GM23338 (cell line): ENCODE results near the gene ELAPOR1. TPM values are rescaled to one million over a fixed set of nuclear protein-coding genes. Genes with fewer than 3 reads are reported as not detected.

ENCODE experiments used
- ATAC-seq: fragments of 200-7000 bp; cut with Tn5 transposase; 3 replicates; pipeline ENCODE4 v1.9.1; 2020
- DNase-seq: peaks from one replicate; pipeline ENCODE4 v3.0.0-alpha.2; 2015; ENCODE audit warnings: low spot score
- H2AFZ ChIP-seq: fragments of 200-600 bp; sonication (generic); 2 replicates; pipeline ENCODE4 v1.8.0; 2016; ENCODE audit warnings: antibody characterized with exemption, mild to moderate bottlenecking, moderate library complexity
- H3F3A ChIP-seq: fragments of 200-600 bp; sonication (generic); replicated peaks from 2 replicates; pipeline ENCODE4 v1.8.0; 2017; ENCODE audit warnings: antibody characterized with exemption, mixed run types, low read depth
- H3K27ac ChIP-seq: fragments of 200-600 bp; sonication (generic); 2 replicates; pipeline ENCODE4 v1.6.1; 2016; ENCODE audit warnings: low read depth
- H3K27me3 ChIP-seq: fragments of 200-600 bp; sonication (generic); 2 replicates; pipeline ENCODE4 v1.8.0; 2016; ENCODE audit warnings: mild to moderate bottlenecking, mixed run types, moderate library complexity; ENCODE audit not compliant: insufficient read depth
- H3K36me3 ChIP-seq: fragments of 200-600 bp; sonication (generic); 2 replicates; pipeline ENCODE4 v1.8.0; 2016; ENCODE audit warnings: mild to moderate bottlenecking; ENCODE audit not compliant: insufficient read depth
- H3K4me1 ChIP-seq: fragments of 200-600 bp; sonication (generic); 2 replicates; pipeline ENCODE4 v1.8.0; 2016; ENCODE audit warnings: mild to moderate bottlenecking, moderate library complexity; ENCODE audit not compliant: insufficient read depth
- H3K4me2 ChIP-seq: fragments of 200-600 bp; sonication (generic); 2 replicates; pipeline ENCODE4 v1.7.1; 2017; ENCODE audit warnings: mixed run types
- H3K4me3 ChIP-seq: fragments of 200-600 bp; sonication (generic); 2 replicates; pipeline ENCODE4 v1.6.1; 2016; ENCODE audit warnings: mixed run types
- H3K79me2 ChIP-seq: fragments of 200-600 bp; sonication (generic); replicated peaks from 2 replicates; pipeline ENCODE4 v1.8.0; 2017; ENCODE audit warnings: mild to moderate bottlenecking; ENCODE audit not compliant: insufficient read depth
- H3K9me2 ChIP-seq: fragments of 200-600 bp; sonication (generic); 2 replicates; pipeline ENCODE4 v1.8.0; 2017; ENCODE audit not compliant: insufficient read depth
- H4K20me1 ChIP-seq: fragments of 200-600 bp; sonication (generic); replicated peaks from 2 replicates; pipeline ENCODE4 v1.8.0; 2017; ENCODE audit warnings: mild to moderate bottlenecking; ENCODE audit not compliant: insufficient read depth
- H3K27ac Mint-ChIP-seq: 2 replicates; pipeline ENCODE4 v1.8.0; 2020; ENCODE audit warnings: inconsistent platforms, mild to moderate bottlenecking, moderate library complexity, mixed read lengths
- H3K27me3 Mint-ChIP-seq: 3 replicates; pipeline ENCODE4 v1.8.0; 2022; ENCODE audit warnings: low read depth, mild to moderate bottlenecking, moderate library complexity, mixed read lengths, inconsistent platforms; ENCODE audit not compliant: insufficient read depth, poor library complexity
- H3K36me3 Mint-ChIP-seq: 3 replicates; pipeline ENCODE4 v1.8.0; 2021; ENCODE audit warnings: low read depth, mild to moderate bottlenecking, inconsistent platforms, moderate library complexity, mixed read lengths
- H3K4me1 Mint-ChIP-seq: 3 replicates; pipeline ENCODE4 v1.8.0; 2020; ENCODE audit warnings: mild to moderate bottlenecking, inconsistent platforms, mixed read lengths
- H3K4me3 Mint-ChIP-seq: 3 replicates; pipeline ENCODE4 v1.8.0; 2021; ENCODE audit warnings: moderate library complexity, mild to moderate bottlenecking, inconsistent platforms, mixed read lengths
- H3K9me3 Mint-ChIP-seq: 3 replicates; pipeline ENCODE4 v1.8.0; 2020; ENCODE audit warnings: moderate library complexity, mild to moderate bottlenecking, inconsistent platforms, mixed read lengths
- CREB1 ChIP-seq: fragments of 250-450 bp; sonication (Bioruptor Pico); IDR thresholded peaks from 2 replicates; pipeline ENCODE4 v1.5.0; 2020; ENCODE audit warnings: low read depth, mild to moderate bottlenecking, moderate library complexity
- CTCF ChIP-seq, 2 experiments: fragments of 200-600 bp in 1 of 2; sonication (generic) in 1 of 2; conservative IDR thresholded peaks; 2 replicates each; pipeline versions ENCODE4 v1.5.1 to v1.6.1; 2016 to 2017; ENCODE audit warnings: antibody characterized with exemption in 2 of 2, low read depth in 2 of 2, mild to moderate bottlenecking in 2 of 2, moderate library complexity in 1 of 2
- EZH2 ChIP-seq: fragments of 200-600 bp; sonication (generic); IDR thresholded peaks from one replicate; pipeline ENCODE4 v1.8.0; 2017; ENCODE audit warnings: antibody characterized with exemption, mild to moderate bottlenecking, low read depth; ENCODE audit not compliant: unreplicated experiment
- EZH2phosphoT487 ChIP-seq: fragments of 200-600 bp; sonication (generic); IDR thresholded peaks from one replicate; pipeline ENCODE4 v1.8.1; 2018; ENCODE audit warnings: antibody characterized with exemption; ENCODE audit not compliant: unreplicated experiment
- JUNB ChIP-seq: IDR thresholded peaks from one replicate; pipeline ENCODE4 v1.6.1; 2016; ENCODE audit warnings: antibody characterized with exemption; ENCODE audit not compliant: unreplicated experiment
- NANOG ChIP-seq: IDR thresholded peaks from 2 replicates; pipeline ENCODE4 v1.6.1; 2016; ENCODE audit warnings: antibody characterized with exemption, borderline replicate concordance
- POLR2AphosphoS5 ChIP-seq: IDR thresholded peaks from 2 replicates; pipeline ENCODE4 v1.6.1; 2016; ENCODE audit warnings: antibody characterized with exemption, low read depth
- REST ChIP-seq: IDR thresholded peaks from one replicate; pipeline ENCODE4 v1.6.1; 2018; ENCODE audit warnings: antibody characterized with exemption; ENCODE audit not compliant: unreplicated experiment
- STAT1 ChIP-seq: IDR thresholded peaks from one replicate; pipeline ENCODE4 v1.6.1; 2016; ENCODE audit warnings: antibody characterized with exemption; ENCODE audit not compliant: unreplicated experiment
- ZNF114 ChIP-seq: fragments of 250-450 bp; sonication (Bioruptor Pico); IDR thresholded peaks from 2 replicates; pipeline ENCODE4 v1.5.0; 2020; ENCODE audit warnings: mild to moderate bottlenecking, moderate library complexity
- ZNF331 ChIP-seq: fragments of 250-450 bp; sonication (Bioruptor Pico); IDR thresholded peaks from 2 replicates; pipeline ENCODE4 v1.5.0; 2020; ENCODE audit warnings: low read depth, mild to moderate bottlenecking, moderate library complexity
- polyA plus RNA-seq: library from polyadenylated mRNA; unstranded; fragments of >200 nt; fragmentation: Nextera tagmentation; extraction: Ambion mirVana; gene quantifications from 2 replicates; pipeline ENCODE4 v1.2.1, GENCODE V29; 2016
- total RNA-seq: library from RNA; depleted of rRNA; stranded (reverse); fragments of >200 nt; shearing (Covaris generic); gene quantifications from 2 replicates; pipeline ENCODE4 v1.2.3, GENCODE V29; 2014
- TF ChIP-seq, protein P1 (sequence below): fragments of 250-450 bp; sonication (Bioruptor Pico); IDR thresholded peaks from 2 replicates; pipeline ENCODE4 v1.5.0; 2020; ENCODE audit warnings: mild to moderate bottlenecking, moderate library complexity
- TF ChIP-seq, protein P2 (sequence below): IDR thresholded peaks from 2 replicates; pipeline ENCODE4 v1.6.1; 2016; ENCODE audit warnings: antibody characterized with exemption

ELAPOR1 gene
- total and polyA plus RNA-seq, 2 experiments from 2014 or later: 0.92 to 2.4 TPM

DNA sequence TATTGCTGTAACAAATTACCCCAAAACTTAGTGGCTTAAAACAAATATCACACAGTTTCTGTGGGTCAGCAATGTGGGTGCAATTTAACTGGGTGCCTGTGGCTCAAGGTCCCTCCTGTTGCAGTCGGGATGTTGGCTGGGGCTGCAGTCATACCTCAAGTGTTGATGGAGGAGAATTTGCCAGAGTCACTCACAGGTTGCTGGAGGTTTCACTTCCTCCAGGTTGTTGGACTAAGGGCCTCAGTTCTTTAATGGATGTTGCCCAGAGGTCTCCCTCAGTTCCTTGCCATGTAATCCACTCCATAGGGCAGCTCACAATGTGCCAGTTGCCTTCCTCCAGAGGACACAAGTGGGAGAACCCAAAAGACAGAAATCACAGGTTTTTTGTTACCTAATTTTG lies 35.6 kb upstream of the ELAPOR1 start:
- Histone ChIP-seq H2AFZ (peak overlapping the region; percentile 52; the same call in 1 of the 2 replicates), H3K4me2 (no peak overlapping the region), H4K20me1 (no peaks in the 10 kb centered on the region), H3K27ac (no peak overlapping the region), H3K79me2 (peaks cover 19% of the 10 kb centered on the region), H3F3A (peaks cover 4% of the 10 kb centered on the region; the same call in 1 of the 2 replicates), H3K4me3 (no peak overlapping the region), H3K4me1 (peaks cover 15% of the 10 kb centered on the region), H3K9me2 (no peaks in the 10 kb centered on the region), H3K36me3 (no peaks in the 10 kb centered on the region; the same call in 1 of the 2 replicates), H3K27me3 (no peaks in the 10 kb centered on the region)
- DNase-seq (no peak), ATAC-seq (no peak)
- peaks cover 31% of the 10 kb centered on the region for H3K4me1 Mint-ChIP-seq
- peaks cover 4% of the 10 kb centered on the region; the same call in 2 of the 3 replicates for H3K9me3 Mint-ChIP-seq
- peaks cover 4% of the 10 kb centered on the region for H3K27me3 Mint-ChIP-seq
- TF ChIP-seq, protein P1, sequence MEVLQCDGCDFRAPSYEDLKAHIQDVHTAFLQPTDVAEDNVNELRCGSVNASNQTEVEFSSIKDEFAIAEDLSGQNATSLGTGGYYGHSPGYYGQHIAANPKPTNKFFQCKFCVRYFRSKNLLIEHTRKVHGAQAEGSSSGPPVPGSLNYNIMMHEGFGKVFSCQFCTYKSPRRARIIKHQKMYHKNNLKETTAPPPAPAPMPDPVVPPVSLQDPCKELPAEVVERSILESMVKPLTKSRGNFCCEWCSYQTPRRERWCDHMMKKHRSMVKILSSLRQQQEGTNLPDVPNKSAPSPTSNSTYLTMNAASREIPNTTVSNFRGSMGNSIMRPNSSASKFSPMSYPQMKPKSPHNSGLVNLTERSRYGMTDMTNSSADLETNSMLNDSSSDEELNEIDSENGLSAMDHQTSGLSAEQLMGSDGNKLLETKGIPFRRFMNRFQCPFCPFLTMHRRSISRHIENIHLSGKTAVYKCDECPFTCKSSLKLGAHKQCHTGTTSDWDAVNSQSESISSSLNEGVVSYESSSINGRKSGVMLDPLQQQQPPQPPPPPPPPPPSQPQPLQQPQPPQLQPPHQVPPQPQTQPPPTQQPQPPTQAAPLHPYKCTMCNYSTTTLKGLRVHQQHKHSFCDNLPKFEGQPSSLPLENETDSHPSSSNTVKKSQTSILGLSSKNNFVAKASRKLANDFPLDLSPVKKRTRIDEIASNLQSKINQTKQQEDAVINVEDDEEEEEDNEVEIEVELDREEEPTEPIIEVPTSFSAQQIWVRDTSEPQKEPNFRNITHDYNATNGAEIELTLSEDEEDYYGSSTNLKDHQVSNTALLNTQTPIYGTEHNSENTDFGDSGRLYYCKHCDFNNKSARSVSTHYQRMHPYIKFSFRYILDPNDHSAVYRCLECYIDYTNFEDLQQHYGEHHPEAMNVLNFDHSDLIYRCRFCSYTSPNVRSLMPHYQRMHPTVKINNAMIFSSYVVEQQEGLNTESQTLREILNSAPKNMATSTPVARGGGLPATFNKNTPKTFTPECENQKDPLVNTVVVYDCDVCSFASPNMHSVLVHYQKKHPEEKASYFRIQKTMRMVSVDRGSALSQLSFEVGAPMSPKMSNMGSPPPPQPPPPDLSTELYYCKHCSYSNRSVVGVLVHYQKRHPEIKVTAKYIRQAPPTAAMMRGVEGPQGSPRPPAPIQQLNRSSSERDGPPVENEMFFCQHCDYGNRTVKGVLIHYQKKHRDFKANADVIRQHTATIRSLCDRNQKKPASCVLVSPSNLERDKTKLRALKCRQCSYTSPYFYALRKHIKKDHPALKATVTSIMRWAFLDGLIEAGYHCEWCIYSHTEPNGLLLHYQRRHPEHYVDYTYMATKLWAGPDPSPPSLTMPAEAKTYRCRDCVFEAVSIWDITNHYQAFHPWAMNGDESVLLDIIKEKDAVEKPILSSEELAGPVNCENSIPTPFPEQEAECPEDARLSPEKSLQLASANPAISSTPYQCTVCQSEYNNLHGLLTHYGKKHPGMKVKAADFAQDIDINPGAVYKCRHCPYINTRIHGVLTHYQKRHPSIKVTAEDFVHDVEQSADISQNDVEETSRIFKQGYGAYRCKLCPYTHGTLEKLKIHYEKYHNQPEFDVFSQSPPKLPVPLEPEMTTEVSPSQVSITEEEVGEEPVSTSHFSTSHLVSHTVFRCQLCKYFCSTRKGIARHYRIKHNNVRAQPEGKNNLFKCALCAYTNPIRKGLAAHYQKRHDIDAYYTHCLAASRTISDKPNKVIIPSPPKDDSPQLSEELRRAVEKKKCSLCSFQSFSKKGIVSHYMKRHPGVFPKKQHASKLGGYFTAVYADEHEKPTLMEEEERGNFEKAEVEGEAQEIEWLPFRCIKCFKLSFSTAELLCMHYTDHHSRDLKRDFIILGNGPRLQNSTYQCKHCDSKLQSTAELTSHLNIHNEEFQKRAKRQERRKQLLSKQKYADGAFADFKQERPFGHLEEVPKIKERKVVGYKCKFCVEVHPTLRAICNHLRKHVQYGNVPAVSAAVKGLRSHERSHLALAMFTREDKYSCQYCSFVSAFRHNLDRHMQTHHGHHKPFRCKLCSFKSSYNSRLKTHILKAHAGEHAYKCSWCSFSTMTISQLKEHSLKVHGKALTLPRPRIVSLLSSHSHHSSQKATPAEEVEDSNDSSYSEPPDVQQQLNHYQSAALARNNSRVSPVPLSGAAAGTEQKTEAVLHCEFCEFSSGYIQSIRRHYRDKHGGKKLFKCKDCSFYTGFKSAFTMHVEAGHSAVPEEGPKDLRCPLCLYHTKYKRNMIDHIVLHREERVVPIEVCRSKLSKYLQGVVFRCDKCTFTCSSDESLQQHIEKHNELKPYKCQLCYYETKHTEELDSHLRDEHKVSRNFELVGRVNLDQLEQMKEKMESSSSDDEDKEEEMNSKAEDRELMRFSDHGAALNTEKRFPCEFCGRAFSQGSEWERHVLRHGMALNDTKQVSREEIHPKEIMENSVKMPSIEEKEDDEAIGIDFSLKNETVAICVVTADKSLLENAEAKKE (CRISPR knock-in tag): no peak
- no peak for TF ChIP-seq CREB1 (CRISPR knock-in tag)
- no peak for TF ChIP-seq REST
- TF ChIP-seq NANOG: no peak
- no peak for TF ChIP-seq ZNF331
- no peak for TF ChIP-seq JUNB
- no peak for TF ChIP-seq CTCF (conservative IDR thresholded peaks at IDR 0.05; ENCODE audit: low read depth in 2 of 2)
- TF ChIP-seq, protein P2, sequence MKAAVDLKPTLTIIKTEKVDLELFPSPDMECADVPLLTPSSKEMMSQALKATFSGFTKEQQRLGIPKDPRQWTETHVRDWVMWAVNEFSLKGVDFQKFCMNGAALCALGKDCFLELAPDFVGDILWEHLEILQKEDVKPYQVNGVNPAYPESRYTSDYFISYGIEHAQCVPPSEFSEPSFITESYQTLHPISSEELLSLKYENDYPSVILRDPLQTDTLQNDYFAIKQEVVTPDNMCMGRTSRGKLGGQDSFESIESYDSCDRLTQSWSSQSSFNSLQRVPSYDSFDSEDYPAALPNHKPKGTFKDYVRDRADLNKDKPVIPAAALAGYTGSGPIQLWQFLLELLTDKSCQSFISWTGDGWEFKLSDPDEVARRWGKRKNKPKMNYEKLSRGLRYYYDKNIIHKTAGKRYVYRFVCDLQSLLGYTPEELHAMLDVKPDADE: no peak
- TF ChIP-seq EZH2: no peak
- TF ChIP-seq STAT1: no peak
- TF ChIP-seq EZH2phosphoT487: no peak
- TF ChIP-seq ZNF114: no peak
- TF ChIP-seq POLR2AphosphoS5: no peak
- no peak overlapping the region for H3K27ac Mint-ChIP-seq
- H3K4me3 Mint-ChIP-seq: no peak overlapping the region
- H3K36me3 Mint-ChIP-seq: peaks cover 25% of the 10 kb centered on the region
